HG03095 (cell line): ENCODE results near the gene TMEM235.

Experiments used
- ATAC-seq: cut with Tn5 transposase; IDR thresholded peaks from one replicate; pipeline ENCODE4 v1.9.1; 2021; ENCODE audit warnings: moderate library complexity; ENCODE audit not compliant: unreplicated experiment

TMEM235 gene

GRCh38 chr17:78230996-78231935 lies at the start of gene TMEM235:
TMEM235 (plus strand) TSS chr17:78231631; CDS start chr17:78232024, 393 bp downstream.
- ATAC-seq, result no peak

- ATAC-seq, result no peak
Measured at GRCh38 chr17:78182504-78182903, 48.9 kb upstream of the TMEM235 start.

DNA sequence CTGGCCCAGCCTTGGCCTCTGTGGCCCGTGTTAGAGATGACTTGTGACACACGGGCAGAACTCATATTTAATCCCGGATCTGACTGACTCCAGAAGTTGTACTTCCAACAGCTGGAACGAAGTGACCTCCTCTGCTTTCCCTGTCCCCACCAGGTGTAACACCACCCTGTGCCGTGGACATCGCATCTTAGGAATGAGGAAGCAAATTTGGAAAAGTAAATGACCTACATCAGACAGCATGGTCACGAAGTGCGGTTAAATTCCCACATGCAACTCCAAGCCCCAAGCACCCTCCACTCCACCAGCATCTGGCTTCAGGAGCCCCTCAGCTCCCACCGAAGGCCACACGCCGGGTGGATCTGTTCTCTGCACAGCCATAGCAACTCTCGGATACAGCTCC lies 47.5 kb upstream of the TMEM235 start:
- no peak for ATAC-seq

DNA sequence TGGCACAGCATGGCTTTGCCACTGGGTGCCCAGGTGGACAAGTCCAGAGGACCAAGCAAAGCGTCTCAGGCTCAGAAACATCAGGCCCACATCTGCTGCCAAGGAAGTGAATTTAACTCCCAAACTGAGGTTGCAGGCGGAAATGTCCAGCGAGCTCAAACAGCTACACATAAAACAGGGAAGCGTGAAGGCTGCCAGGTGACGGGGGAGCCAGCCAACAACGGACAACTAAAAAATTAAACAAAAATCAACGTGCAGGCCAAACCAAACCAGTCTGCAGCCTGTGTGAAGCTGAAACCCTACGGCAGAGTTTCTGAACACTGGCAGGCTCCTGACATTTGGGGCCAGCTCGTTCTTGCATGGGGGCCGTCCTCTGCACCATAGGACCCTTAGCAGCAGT lies 47.1 kb upstream of the TMEM235 start:
- ATAC-seq, result no peak

DNA sequence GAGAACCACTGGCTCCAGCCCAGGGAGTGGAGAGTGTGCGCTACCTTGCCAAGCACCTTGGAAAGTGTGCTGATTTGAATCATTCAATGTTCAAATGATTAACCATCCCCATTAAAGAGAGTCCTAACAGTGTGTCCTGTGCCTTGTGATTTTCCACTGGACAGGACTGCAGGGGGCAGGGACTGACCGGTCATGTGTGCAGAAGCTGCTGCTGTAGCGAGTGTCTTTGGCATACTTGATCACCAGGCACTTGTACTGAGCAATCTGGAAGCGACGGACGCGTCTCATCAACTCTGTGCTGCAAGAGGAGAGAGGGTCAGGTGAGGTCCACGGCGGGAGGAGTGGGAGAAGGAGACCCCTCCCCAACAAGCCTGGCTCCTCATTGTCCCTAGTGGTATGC lies 46.6 kb upstream of the TMEM235 start:
- ATAC-seq, result no peak

- ATAC-seq, result no peak
Measured at GRCh38 chr17:78185981-78186691, 45.3 kb upstream of the TMEM235 start.

- ATAC-seq, result peak; percentile 85
Measured at GRCh38 chr17:78186692-78187595, 44.5 kb upstream of the TMEM235 start, which contains the start of the genes AFMID and TK1. AFMID (plus strand) TSS chr17:78187362; CDS start chr17:78187371, 9 bp downstream. TK1 (minus strand) TSS chr17:78187052; CDS start chr17:78186994, 58 bp downstream.

DNA sequence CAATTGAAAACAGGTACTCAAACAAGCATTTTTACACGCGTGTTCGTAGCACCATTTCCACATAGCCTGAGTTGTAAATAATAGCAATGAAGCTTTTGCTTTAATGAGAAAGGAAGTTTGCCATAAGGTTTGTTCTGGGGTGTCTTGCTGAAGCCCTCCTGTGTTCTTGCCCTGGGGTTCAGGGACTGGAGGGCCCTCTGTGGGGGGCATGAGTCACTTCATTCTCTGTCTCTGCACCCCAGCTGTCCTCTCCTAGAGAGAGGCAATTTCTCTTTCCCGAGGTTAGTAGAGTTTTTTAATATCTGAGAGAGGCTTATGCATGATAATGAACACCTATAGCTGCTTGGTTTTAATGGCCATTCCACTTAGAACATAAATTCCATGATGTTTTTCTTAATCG lies 34.7 kb upstream of the TMEM235 start:
- ATAC-seq, result no peak

GRCh38 chr17:78197147-78197832 lies 34.1 kb upstream of the TMEM235 start:
- no peak for ATAC-seq

DNA sequence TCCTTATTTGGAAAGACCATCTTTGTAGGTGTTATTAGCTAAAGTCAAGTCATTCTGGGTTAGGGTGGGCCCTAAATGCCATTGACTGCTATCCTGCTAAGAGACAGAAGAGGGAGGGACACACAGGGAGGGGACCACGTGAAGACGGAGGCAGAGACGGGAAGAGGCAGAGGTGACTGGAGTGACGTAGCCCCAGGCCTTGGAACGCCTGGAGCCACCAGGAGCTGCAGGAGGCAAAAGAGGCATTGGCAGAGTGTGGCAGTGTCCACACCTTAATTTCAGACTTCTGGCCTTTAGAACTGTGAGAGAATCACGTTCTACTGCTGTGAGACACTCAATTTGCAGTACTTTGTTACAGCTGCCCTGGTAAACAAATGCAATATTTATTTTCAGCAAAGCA lies 31.0 kb upstream of the TMEM235 start:
- no peak for ATAC-seq

DNA sequence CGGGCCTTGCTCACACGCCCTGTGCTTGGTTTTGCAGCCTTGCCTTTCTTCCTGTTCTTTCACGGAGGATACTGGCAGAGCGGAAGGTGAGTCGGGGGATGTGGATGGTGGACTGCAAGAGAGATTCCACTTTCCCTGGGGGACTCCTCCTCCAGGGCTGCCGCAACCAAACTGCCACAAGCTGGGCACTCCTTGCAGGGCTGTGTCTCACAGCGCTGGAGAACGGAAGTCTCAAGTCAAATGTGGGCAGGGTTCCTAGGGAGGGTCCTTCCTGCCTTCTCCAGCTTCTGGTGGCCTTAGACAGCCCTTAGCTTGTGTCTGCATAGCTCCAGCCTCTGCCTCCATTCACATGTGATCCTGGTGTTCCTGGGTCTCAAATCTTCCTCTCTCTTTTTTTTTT lies 28.8 kb upstream of the TMEM235 start:
- ATAC-seq, result no peak

DNA sequence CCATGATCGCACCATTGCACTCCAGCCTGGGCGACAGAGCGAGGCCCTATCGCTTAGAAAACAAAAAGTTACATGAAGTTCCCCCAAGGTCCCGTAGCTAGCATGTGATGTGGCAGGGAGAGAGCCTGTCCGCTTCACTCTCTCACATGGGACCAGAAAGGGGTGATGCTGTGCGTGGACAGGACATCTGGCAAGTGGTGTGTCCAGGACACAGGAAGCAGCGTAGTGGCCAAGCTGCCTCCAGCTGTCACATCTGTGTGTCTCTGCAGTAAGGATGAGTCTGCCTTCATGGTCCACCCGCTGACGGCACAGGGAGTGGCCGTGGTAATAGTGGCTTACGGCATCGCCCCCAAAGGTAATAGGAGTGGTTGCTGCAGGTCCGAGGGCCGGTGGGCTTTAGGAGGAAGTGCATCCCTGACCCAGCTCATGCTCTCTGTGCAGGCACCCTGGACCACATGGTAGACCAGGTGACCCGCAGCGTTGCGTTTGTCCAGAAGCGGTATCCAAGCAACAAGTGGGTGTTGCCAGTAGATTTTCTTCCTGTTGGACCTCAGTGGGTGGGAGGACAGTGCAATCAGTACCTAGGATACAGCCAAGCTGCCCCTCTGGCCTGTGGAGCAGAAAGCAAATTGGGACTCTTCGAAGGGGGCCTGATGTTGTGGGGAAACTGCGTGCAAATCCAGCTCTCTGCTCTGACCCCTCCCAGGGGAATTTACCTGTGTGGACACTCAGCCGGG lies 26.9 kb upstream of the TMEM235 start:
- ATAC-seq, result no peak

DNA sequence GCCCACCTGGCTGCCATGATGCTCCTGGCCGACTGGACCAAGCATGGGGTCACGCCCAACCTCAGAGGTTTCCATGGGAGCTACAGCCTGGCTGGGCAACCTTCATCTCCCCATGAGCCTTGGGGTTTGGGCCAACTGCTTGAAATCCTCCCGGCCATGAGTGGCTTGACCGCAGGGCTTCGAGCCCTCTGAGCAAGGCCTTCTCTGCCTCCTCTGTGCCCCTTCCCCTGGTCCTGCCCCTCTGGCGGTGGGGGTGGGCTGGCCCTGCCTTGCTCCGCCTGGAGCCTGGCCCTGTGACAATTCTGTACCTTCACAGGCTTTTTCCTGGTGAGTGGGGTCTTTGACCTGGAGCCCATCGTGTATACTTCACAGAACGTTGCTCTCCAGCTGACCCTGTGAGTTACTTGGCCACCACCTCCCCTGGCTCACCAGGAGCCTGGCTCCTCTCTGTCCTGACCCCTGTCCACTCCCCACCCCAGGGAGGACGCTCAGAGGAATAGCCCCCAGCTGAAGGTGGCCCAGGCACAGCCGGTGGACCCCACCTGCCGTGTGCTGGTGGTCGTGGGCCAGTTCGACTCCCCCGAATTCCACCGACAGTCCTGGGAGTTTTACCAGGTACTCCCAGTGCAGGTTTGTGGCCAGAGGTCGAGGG lies 26.2 kb upstream of the TMEM235 start:
- no peak for ATAC-seq

DNA sequence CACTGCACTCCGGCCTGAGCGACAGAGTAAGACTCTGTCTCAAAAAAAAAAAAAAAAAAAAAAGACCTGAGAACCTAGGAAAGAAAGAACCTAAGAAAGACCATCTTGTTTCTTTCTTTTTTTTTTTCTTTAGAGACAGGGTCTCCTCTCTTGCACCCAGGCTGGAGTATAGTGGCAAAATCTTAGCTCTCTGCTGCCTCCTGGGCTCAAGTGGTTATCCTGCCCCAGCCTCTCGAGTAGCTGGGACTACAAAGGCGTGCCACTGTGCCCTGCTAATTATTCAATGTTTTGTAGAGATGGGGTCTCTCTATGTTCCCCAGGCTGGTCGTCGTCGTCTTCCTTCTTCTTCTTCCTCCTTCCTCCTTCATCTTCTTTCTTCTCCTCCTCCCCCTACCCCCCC lies 25.1 kb upstream of the TMEM235 start:
- ATAC-seq, result no peak

- ATAC-seq, result no peak
Measured at GRCh38 chr17:78208486-78208885, 22.9 kb upstream of the TMEM235 start.

DNA sequence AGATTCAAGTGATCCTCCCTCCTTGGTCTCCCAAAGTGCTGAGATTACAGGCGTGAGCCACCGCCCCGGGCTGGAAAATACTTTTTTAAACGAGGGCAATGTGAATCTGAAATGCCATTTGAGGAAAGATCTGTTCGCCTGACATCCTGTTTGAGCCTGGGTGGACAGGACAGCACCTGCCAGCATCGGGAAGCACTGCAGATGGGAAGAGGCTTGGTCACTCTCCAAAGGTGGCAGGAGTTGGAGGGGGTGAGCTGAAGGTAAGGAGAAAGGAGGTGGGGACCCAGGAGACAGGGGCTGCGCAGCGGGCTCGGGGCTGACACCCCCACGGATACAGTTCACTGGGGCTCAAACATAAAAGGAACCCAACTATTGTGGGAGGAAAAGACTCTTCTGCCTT lies 21.3 kb upstream of the TMEM235 start:
- ATAC-seq, result no peak

DNA sequence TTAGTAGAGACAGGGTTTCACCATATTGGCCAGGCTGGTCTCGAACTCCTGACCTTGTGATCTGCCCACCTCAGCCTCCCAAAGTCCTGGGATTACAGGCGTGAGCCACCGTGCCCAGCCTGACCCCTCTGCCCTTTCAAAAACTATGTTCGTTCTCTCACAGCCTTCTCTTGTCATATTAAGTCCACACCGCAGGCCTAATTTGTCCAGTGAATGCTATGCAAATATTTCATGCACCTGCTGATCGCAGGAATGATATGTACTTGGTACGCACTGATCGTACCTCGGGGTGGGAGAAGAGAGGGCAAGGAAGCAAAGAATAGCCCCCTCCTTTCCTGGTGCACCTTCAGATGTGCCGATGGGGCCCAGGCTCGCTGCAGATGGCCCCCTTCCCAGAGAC lies 20.4 kb upstream of the TMEM235 start:
- ATAC-seq, result no peak

- peak; percentile 82 for ATAC-seq
Measured at GRCh38 chr17:78214016-78214705, 17.3 kb upstream of the TMEM235 start, which contains the start of gene BIRC5. BIRC5 (plus strand) TSS chr17:78214253; CDS start chr17:78214317, 64 bp downstream.
